Measurements from ENCODE around the gene GAGE12J.
"Not testable (repeated sequence)": the region's sequence is repeated elsewhere in the genome, so short reads cannot be mapped to it uniquely, and the experiment has no call there.

GAGE12J gene

GRCh38 chrX:49321737-49322136 is at the start of gene GAGE12J:
Gene GAGE12J, plus strand, starts transcription at chrX:49322037. Its CDS starts 1,157 bp downstream, at chrX:49323194.
- not testable (repeated sequence) for DNase-seq

GRCh38 chrX:49272421-49272820 is 49.4 kb upstream of the GAGE12J start:
- DNase-seq, result peak; percentile 44

- DNase-seq, result peak; percentile 71
Measured at GRCh38 chrX:49273181-49273727, 48.6 kb upstream of the GAGE12J start.

- no peak for DNase-seq
Measured at GRCh38 chrX:49276207-49276606, 45.6 kb upstream of the GAGE12J start.

- DNase-seq, result peak; percentile 29
Measured at GRCh38 chrX:49276671-49277534, 44.9 kb upstream of the GAGE12J start.

GRCh38 chrX:49277535-49277830 is 44.4 kb upstream of the GAGE12J start:
- DNase-seq, result peak; percentile 35

GRCh38 chrX:49278081-49278480 is 43.8 kb upstream of the GAGE12J start:
- DNase-seq, result no peak

GRCh38 chrX:49282647-49283011 is 39.2 kb upstream of the GAGE12J start:
- DNase-seq, result no peak

- no peak for DNase-seq
Measured at GRCh38 chrX:49284212-49284611, 37.6 kb upstream of the GAGE12J start.

GRCh38 chrX:49286136-49286535 is 35.7 kb upstream of the GAGE12J start:
- no peak for DNase-seq

GRCh38 chrX:49286581-49286980 is 35.3 kb upstream of the GAGE12J start:
- no peak for DNase-seq

GRCh38 chrX:49287665-49288064 is 34.2 kb upstream of the GAGE12J start:
- no peak for DNase-seq

- DNase-seq, result no peak
Measured at GRCh38 chrX:49290215-49290614, 31.6 kb upstream of the GAGE12J start.

GRCh38 chrX:49291615-49292337 is 30.1 kb upstream of the GAGE12J start:
- peak; percentile 77 for DNase-seq

GRCh38 chrX:49292400-49293362 is 29.2 kb upstream of the GAGE12J start:
- DNase-seq, result no peak

- not testable (repeated sequence) for DNase-seq
Measured at GRCh38 chrX:49299293-49299692, 22.5 kb upstream of the GAGE12J start.

GRCh38 chrX:49300703-49301102 is 21.1 kb upstream of the GAGE12J start:
- DNase-seq, result no peak

- no peak for DNase-seq
Measured at GRCh38 chrX:49303346-49303745, 18.5 kb upstream of the GAGE12J start, which contains the start of gene GAGE10. Gene GAGE10, plus strand, starts transcription at chrX:49303646. Its CDS starts 1,214 bp downstream, at chrX:49304860.

GRCh38 chrX:49307775-49308174 is 14.1 kb upstream of the GAGE12J start:
- not testable (repeated sequence) for DNase-seq

GRCh38 chrX:49308604-49309269 is 13.1 kb upstream of the GAGE12J start:
- DNase-seq, result peak; percentile 19

- peak; percentile 15 for DNase-seq
Measured at GRCh38 chrX:49309401-49309981, 12.3 kb upstream of the GAGE12J start.

GRCh38 chrX:49310371-49310770 is 11.5 kb upstream of the GAGE12J start:
- DNase-seq, result no peak

Data from activated CD4-positive, alpha-beta T cell treated with anti-CD3 and anti-CD28 coated beads, Interleukin-2, Interleukin-6, amounts not matched to agents 100 ng/mL and 50 ng/mL, durations not matched to agents 16 hours and 8 hours (primary cell).